Measurements from ENCODE around the gene SLC25A39.
A peak's percentile ranks its signal among the peaks of the same experiment; 100 is the strongest.
"Not testable (repeated sequence)": the region's sequence is repeated elsewhere in the genome, so short reads cannot be mapped to it uniquely, and the experiment has no call there.

The SLC25A39 gene

GRCh38 chr17:44353672-44354331 lies 29.2 kb upstream of the SLC25A39 start:
- DNase-seq: no peak

GRCh38 chr17:44352828-44353671 lies 28.4 kb upstream of the SLC25A39 start:
- DNase-seq: no peak

GRCh38 chr17:44351961-44352827 lies 27.6 kb upstream of the SLC25A39 start:
- no peak for DNase-seq

- DNase-seq: no peak
Measured at GRCh38 chr17:44351464-44351863, 26.8 kb upstream of the SLC25A39 start.

GRCh38 chr17:44350733-44351226 lies 26.2 kb upstream of the SLC25A39 start:
- peak; percentile 76 for DNase-seq

GRCh38 chr17:44349553-44350070 lies 25.0 kb upstream of the SLC25A39 start:
- DNase-seq: no peak

GRCh38 chr17:44348988-44349364 lies 24.4 kb upstream of the SLC25A39 start:
- DNase-seq: no peak

- no peak for DNase-seq
Measured at GRCh38 chr17:44348234-44348987, 23.8 kb upstream of the SLC25A39 start.

GRCh38 chr17:44347206-44348055 lies 22.8 kb upstream of the SLC25A39 start:
- not testable (repeated sequence) for DNase-seq

- no peak for DNase-seq
Measured at GRCh38 chr17:44346064-44346844, 21.6 kb upstream of the SLC25A39 start.

- DNase-seq: no peak
Measured at GRCh38 chr17:44345454-44346026, 20.9 kb upstream of the SLC25A39 start.

- DNase-seq: peak; percentile 84
Measured at GRCh38 chr17:44344939-44345453, 20.4 kb upstream of the SLC25A39 start, which contains the start of gene GRN. Gene GRN, plus strand, starts transcription at chr17:44345302. Its CDS starts 3,863 bp downstream, at chr17:44349165.

GRCh38 chr17:44343510-44344209 lies 19.0 kb upstream of the SLC25A39 start:
- no peak for DNase-seq

GRCh38 chr17:44340553-44340952 lies 15.9 kb upstream of the SLC25A39 start:
- DNase-seq: not testable (repeated sequence)

GRCh38 chr17:44338702-44339101 lies 14.1 kb upstream of the SLC25A39 start:
- DNase-seq: no peak

GRCh38 chr17:44335968-44336367 lies 11.3 kb upstream of the SLC25A39 start:
- DNase-seq: no peak

- no peak for DNase-seq
Measured at GRCh38 chr17:44335564-44335963, 10.9 kb upstream of the SLC25A39 start.

- no peak for DNase-seq
Measured at GRCh38 chr17:44334727-44335126, 10.1 kb upstream of the SLC25A39 start.

GRCh38 chr17:44334315-44334714 lies 9.7 kb upstream of the SLC25A39 start:
- no peak for DNase-seq

All from activated CD4-positive, CD25-positive, alpha-beta regulatory T cell treated with anti-CD3 and anti-CD28 coated beads, Interleukin-2, amount 50 U/mL, for 72 hours (primary cell).